ENCODE results near the gene EFCAB6. TPM values are rescaled to one million over a fixed set of nuclear protein-coding genes. Genes with fewer than 3 reads are reported as not detected.

Gene EFCAB6
- total RNA-seq, 1 donor from 2014 or later, result 3.6 TPM

GRCh38 chr22:43580271-43580750, 231.8 kb downstream of the EFCAB6 start:
- Histone ChIP-seq H3K4me1 (no peaks in the 10 kb centered on the region), H3K27me3 (no peaks in the 10 kb centered on the region), H3K27ac (no peak overlapping the region), H3K36me3 (no peaks in the 10 kb centered on the region), H3K9me3 (peaks cover under 1% of the 10 kb centered on the region), H3K4me3 (no peak overlapping the region)
- TF ChIP-seq CTCF (IDR thresholded peaks at IDR 0.05), result no peak
- intact Hi-C loops (cut with DNase I), result no loop called here
- no peak for DNase-seq
- no peak for ATAC-seq

GRCh38 chr22:43574738-43575137, 237.4 kb downstream of the EFCAB6 start:
- no peaks in the 10 kb centered on the region for H3K27me3 ChIP-seq
- no peak for TF ChIP-seq CTCF (IDR thresholded peaks at IDR 0.05)
- no peaks in the 10 kb centered on the region for H3K4me1 ChIP-seq
- H3K4me3 ChIP-seq, result no peak overlapping the region
- no peak overlapping the region for H3K27ac ChIP-seq
- DNase-seq (no peak), ATAC-seq (no peak)
- H3K36me3 ChIP-seq, result no peaks in the 10 kb centered on the region
- no peaks in the 10 kb centered on the region for H3K9me3 ChIP-seq
- intact Hi-C loops (cut with DNase I), result no loop called here

GRCh38 chr22:43572710-43573109, 239.4 kb downstream of the EFCAB6 start:
- no peaks in the 10 kb centered on the region for H3K27me3 ChIP-seq
- H3K4me3 ChIP-seq, result no peak overlapping the region
- TF ChIP-seq CTCF (IDR thresholded peaks at IDR 0.05), result no peak
- no peaks in the 10 kb centered on the region for H3K36me3 ChIP-seq
- H3K4me1 ChIP-seq, result no peaks in the 10 kb centered on the region
- intact Hi-C loops (cut with DNase I), result no loop called here
- ATAC-seq (no peak), DNase-seq (no peak)
- no peaks in the 10 kb centered on the region for H3K9me3 ChIP-seq
- H3K27ac ChIP-seq, result no peak overlapping the region

- Histone ChIP-seq H3K27ac (no peak overlapping the region), H3K4me1 (no peaks in the 10 kb centered on the region), H3K4me3 (no peak overlapping the region), H3K27me3 (no peaks in the 10 kb centered on the region), H3K36me3 (no peaks in the 10 kb centered on the region), H3K9me3 (no peaks in the 10 kb centered on the region)
- intact Hi-C loops (cut with DNase I), result no loop called here
- no peak for ATAC-seq
- no peak for DNase-seq
- no peak for TF ChIP-seq CTCF (IDR thresholded peaks at IDR 0.05)
These were observed 240.9 kb downstream of the EFCAB6 start for GRCh38 chr22:43571181-43571580.

- Histone ChIP-seq H3K4me1 (no peaks in the 10 kb centered on the region), H3K4me3 (no peak overlapping the region), H3K27me3 (no peaks in the 10 kb centered on the region), H3K27ac (no peak overlapping the region), H3K36me3 (no peaks in the 10 kb centered on the region), H3K9me3 (no peaks in the 10 kb centered on the region)
- DNase-seq (no peak), ATAC-seq (no peak)
- no peak for TF ChIP-seq CTCF (IDR thresholded peaks at IDR 0.05)
- intact Hi-C loops (cut with DNase I), result no loop called here
These were observed 241.5 kb downstream of the EFCAB6 start for GRCh38 chr22:43570531-43571165.

- ATAC-seq, result no peak
- DNase-seq, result no peak
These were observed 243.0 kb downstream of the EFCAB6 start for GRCh38 chr22:43569111-43569510.

More at GRCh38 chr22:43569111-43569510, 243.0 kb downstream of the EFCAB6 start:
- intact Hi-C loops (cut with DNase I), result no loop called here
- H3K36me3 ChIP-seq, result no peaks in the 10 kb centered on the region
- TF ChIP-seq CTCF (IDR thresholded peaks at IDR 0.05), result no peak
- H3K9me3 ChIP-seq, result no peaks in the 10 kb centered on the region
- H3K27me3 ChIP-seq, result no peaks in the 10 kb centered on the region
- no peak overlapping the region for H3K27ac ChIP-seq
- H3K4me1 ChIP-seq, result no peaks in the 10 kb centered on the region
- H3K4me3 ChIP-seq, result no peak overlapping the region

Measured in upper lobe of right lung (tissue), 1 donor.